GM10266 (cell line): ENCODE measurements around the gene SH3BP1.
A peak's percentile ranks its signal among the peaks of the same experiment; 100 is the strongest.

ENCODE experiments used
- DNase-seq: peaks from one replicate; pipeline ENCODE4 v3.0.0; 2012; ENCODE audit errors: extremely low spot score
- CTCF ChIP-seq: IDR thresholded peaks from 2 replicates; pipeline ENCODE4 v1.5.1; 2012; ENCODE audit warnings: mild to moderate bottlenecking, low read depth; ENCODE audit not compliant: control insufficient read depth, insufficient read depth; ENCODE audit errors: missing control alignments

Gene SH3BP1

GRCh38 chr22:37678372-37678771, 38.9 kb downstream of the SH3BP1 start:
- no peak for DNase-seq
- no peak for TF ChIP-seq CTCF

- no peak for TF ChIP-seq CTCF
- no peak for DNase-seq
These were observed 40.2 kb downstream of the SH3BP1 start for GRCh38 chr22:37679670-37680069.

GRCh38 chr22:37680191-37680851, 40.9 kb downstream of the SH3BP1 start:
- TF ChIP-seq CTCF = no peak

GRCh38 chr22:37681001-37681424, 41.5 kb downstream of the SH3BP1 start:
- no peak for TF ChIP-seq CTCF
- DNase-seq = no peak

More at GRCh38 chr22:37680191-37680851, 40.9 kb downstream of the SH3BP1 start:
- no peak for DNase-seq

- TF ChIP-seq CTCF = peak; percentile 94
- DNase-seq = peak; percentile 81
These were observed 42.1 kb downstream of the SH3BP1 start for GRCh38 chr22:37681556-37682049.

- no peak for TF ChIP-seq CTCF
- DNase-seq = no peak
These were observed 45.5 kb downstream of the SH3BP1 start for GRCh38 chr22:37684803-37685615.
